Mesothelial cell of epicardium (in vitro differentiated cells): ENCODE results near the gene RBM4B. TPM values are rescaled to one million over a fixed set of nuclear protein-coding genes. Genes with fewer than 3 reads are reported as not detected.
A peak's percentile ranks its signal among the peaks of the same experiment; 100 is the strongest.

Source experiments
- DNase-seq, 2 experiments: peaks; one replicate each; pipeline ENCODE4 v3.0.0; 2021; ENCODE audit warnings: low spot score in 2 of 2; ENCODE audit not compliant: unreplicated experiment in 2 of 2
- H3K27ac Mint-ChIP-seq: 2 replicates; pipeline ENCODE4 v1.8.0; 2021; ENCODE audit warnings: mixed read lengths
- H3K27me3 Mint-ChIP-seq: 2 replicates; pipeline ENCODE4 v1.8.0; 2021; ENCODE audit warnings: low read depth, mixed read lengths
- H3K36me3 Mint-ChIP-seq: 2 replicates; pipeline ENCODE4 v1.8.0; 2021; ENCODE audit warnings: mixed read lengths
- H3K4me1 Mint-ChIP-seq: 2 replicates; pipeline ENCODE4 v1.8.0; 2021; ENCODE audit warnings: mixed read lengths
- H3K4me3 Mint-ChIP-seq: 2 replicates; pipeline ENCODE4 v1.8.0; 2021; ENCODE audit warnings: mild to moderate bottlenecking, moderate library complexity, mixed read lengths
- H3K9me3 Mint-ChIP-seq: 2 replicates; pipeline ENCODE4 v1.8.0; 2021; ENCODE audit warnings: mixed read lengths
- CTCF ChIP-seq: fragments of 200-600 bp; sonication (generic); IDR thresholded peaks from one replicate; pipeline ENCODE4 v1.5.0; 2021; ENCODE audit warnings: antibody characterized with exemption; ENCODE audit not compliant: unreplicated experiment
- total RNA-seq: library from RNA; stranded (reverse); gene quantifications from 3 replicates; pipeline ENCODE4 v1.2.1, GENCODE V29; 2021

RBM4B gene
- total RNA-seq, 1 donor from 2014 or later: 39.6 TPM

- peaks cover 19% of the 10 kb centered on the region for H3K36me3 Mint-ChIP-seq
- H3K27me3 Mint-ChIP-seq: no peaks in the 10 kb centered on the region
- H3K4me1 Mint-ChIP-seq: peaks cover 10% of the 10 kb centered on the region
- no peak for TF ChIP-seq CTCF
- H3K27ac Mint-ChIP-seq: no peak overlapping the region
- H3K4me3 Mint-ChIP-seq: no peak overlapping the region
- H3K9me3 Mint-ChIP-seq: no peaks in the 10 kb centered on the region
- no peak for DNase-seq
Measured at GRCh38 chr11:66688561-66689534, 11.2 kb upstream of the RBM4B start.

- Mint-ChIP-seq H3K9me3 (no peaks in the 10 kb centered on the region), H3K4me3 (no peak overlapping the region), H3K27me3 (no peaks in the 10 kb centered on the region), H3K4me1 (peaks cover 10% of the 10 kb centered on the region), H3K36me3 (peaks cover 24% of the 10 kb centered on the region), H3K27ac (no peak overlapping the region)
- no peak for DNase-seq
- no peak for TF ChIP-seq CTCF
Measured at GRCh38 chr11:66687831-66688281, 10.2 kb upstream of the RBM4B start.

GRCh38 chr11:66686801-66687750 is 9.4 kb upstream of the RBM4B start:
- DNase-seq: no peak
- Mint-ChIP-seq H3K36me3 (peaks cover 24% of the 10 kb centered on the region), H3K27ac (peak overlapping the region; percentile 51), H3K4me1 (peaks cover 10% of the 10 kb centered on the region), H3K4me3 (no peak overlapping the region), H3K9me3 (no peaks in the 10 kb centered on the region), H3K27me3 (no peaks in the 10 kb centered on the region)
- no peak for TF ChIP-seq CTCF

GRCh38 chr11:66686100-66686785 is 8.6 kb upstream of the RBM4B start:
- peak overlapping the region; percentile 70 for H3K27ac Mint-ChIP-seq

More at GRCh38 chr11:66686100-66686785, 8.6 kb upstream of the RBM4B start:
- no peak for TF ChIP-seq CTCF
- H3K4me3 Mint-ChIP-seq: no peak overlapping the region
- peaks cover 10% of the 10 kb centered on the region for H3K4me1 Mint-ChIP-seq
- H3K36me3 Mint-ChIP-seq: peaks cover 23% of the 10 kb centered on the region
- DNase-seq: no peak
- no peaks in the 10 kb centered on the region for H3K27me3 Mint-ChIP-seq
- H3K9me3 Mint-ChIP-seq: no peaks in the 10 kb centered on the region
